ENCODE results near the gene GPR3.

GPR3 gene

GRCh38 chr1:27366113-27366410 lies 26.4 kb upstream of the GPR3 start:
- Histone ChIP-seq H3K36me3 (0 out of 2 replicates have a peak, but pooled peaks cover 3% of the 10 kb centered on the region), H3K9me3 (ENCODE audit: severe bottlenecking) (no peaks in the 10 kb centered on the region), H3K27ac (peak overlapping the region; percentile 88), H3K4me3 (ENCODE audit: low read depth, low read length) (peak overlapping the region; percentile 62), H3K27me3 (ENCODE audit: insufficient read depth, low read depth, severe bottlenecking) (no peaks in the 10 kb centered on the region)
- peak; percentile 93 for DNase-seq
- no peak for TF ChIP-seq CTCF (IDR thresholded peaks at IDR 0.05; ENCODE audit: low read depth, low read length)

DNA sequence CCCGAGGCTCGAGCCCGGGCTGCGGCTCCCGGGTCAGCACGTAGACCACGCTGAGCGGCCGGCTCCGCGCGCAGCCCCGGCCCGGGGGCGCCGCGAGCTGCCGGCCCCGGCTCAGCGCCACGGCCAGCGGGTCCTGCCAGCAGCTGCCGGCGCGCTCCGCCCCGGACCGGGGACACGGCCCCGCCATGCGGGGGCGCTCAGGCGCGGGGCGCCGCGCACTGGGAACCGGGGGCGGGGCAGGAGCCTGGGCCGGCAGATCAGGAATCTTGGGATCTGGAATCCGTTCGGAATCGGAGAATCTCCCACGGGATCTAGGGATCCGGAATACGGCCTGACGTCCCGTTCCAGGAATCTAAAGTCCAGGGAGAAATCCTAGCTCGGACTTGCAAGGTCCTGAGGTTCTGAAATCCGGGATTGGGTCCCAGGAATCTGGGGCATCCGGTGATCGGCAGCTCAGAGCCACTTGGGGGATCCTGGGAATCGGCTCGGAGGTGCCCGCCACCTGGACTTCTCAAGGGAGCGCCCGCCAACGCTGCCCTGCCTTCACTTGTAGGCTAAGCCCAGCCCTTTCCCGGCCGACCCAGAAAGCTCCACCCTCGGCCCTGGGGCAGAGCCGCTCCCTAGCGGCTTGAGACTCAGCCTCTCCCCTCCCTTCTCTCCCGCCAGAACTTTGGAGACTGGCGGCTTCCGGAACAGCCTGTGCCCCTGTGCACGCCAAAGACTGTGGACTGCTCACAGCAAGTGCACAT lies 25.8 kb upstream of the GPR3 start, which contains the start of gene MAP3K6:
Gene MAP3K6, minus strand, starts transcription at position 551 of the 749 bp plus-strand sequence. Its CDS starts 364 bp downstream, at position 187.
- H3K36me3 ChIP-seq, result 0 out of 2 replicates have a peak, but pooled peaks cover 3% of the 10 kb centered on the region
- TF ChIP-seq CTCF (IDR thresholded peaks at IDR 0.05; ENCODE audit: low read depth, low read length), result peak; percentile 40
- H3K27me3 ChIP-seq (ENCODE audit: insufficient read depth, low read depth, severe bottlenecking), result no peaks in the 10 kb centered on the region
- H3K27ac ChIP-seq, result peak within 1 kb of the TSS; percentile 88
- peak within 1 kb of the TSS; percentile 68 for H3K4me3 ChIP-seq (ENCODE audit: low read depth, low read length)
- H3K9me3 ChIP-seq (ENCODE audit: severe bottlenecking), result no peaks in the 10 kb centered on the region
- DNase-seq, result peak; percentile 86

- Histone ChIP-seq H3K27me3 (ENCODE audit: insufficient read depth, low read depth, severe bottlenecking) (no peaks in the 10 kb centered on the region), H3K27ac (peak overlapping the region; percentile 88), H3K9me3 (ENCODE audit: severe bottlenecking) (no peaks in the 10 kb centered on the region), H3K36me3 (0 out of 2 replicates have a peak, but pooled peaks cover 3% of the 10 kb centered on the region), H3K4me3 (ENCODE audit: low read depth, low read length) (peak overlapping the region; percentile 68)
- no peak for TF ChIP-seq CTCF (IDR thresholded peaks at IDR 0.05; ENCODE audit: low read depth, low read length)
- no peak for DNase-seq
These were observed 25.2 kb upstream of the GPR3 start for GRCh38 chr1:27367160-27367650.

GRCh38 chr1:27368869-27369582 lies 23.4 kb upstream of the GPR3 start:
- no peak for TF ChIP-seq CTCF (IDR thresholded peaks at IDR 0.05; ENCODE audit: low read depth, low read length)
- Histone ChIP-seq H3K27ac (no peak overlapping the region), H3K4me3 (ENCODE audit: low read depth, low read length) (no peak overlapping the region), H3K9me3 (ENCODE audit: severe bottlenecking) (no peaks in the 10 kb centered on the region), H3K36me3 (0 out of 2 replicates have a peak, but pooled peaks cover 3% of the 10 kb centered on the region), H3K27me3 (ENCODE audit: insufficient read depth, low read depth, severe bottlenecking) (no peaks in the 10 kb centered on the region)
- DNase-seq, result no peak

DNA sequence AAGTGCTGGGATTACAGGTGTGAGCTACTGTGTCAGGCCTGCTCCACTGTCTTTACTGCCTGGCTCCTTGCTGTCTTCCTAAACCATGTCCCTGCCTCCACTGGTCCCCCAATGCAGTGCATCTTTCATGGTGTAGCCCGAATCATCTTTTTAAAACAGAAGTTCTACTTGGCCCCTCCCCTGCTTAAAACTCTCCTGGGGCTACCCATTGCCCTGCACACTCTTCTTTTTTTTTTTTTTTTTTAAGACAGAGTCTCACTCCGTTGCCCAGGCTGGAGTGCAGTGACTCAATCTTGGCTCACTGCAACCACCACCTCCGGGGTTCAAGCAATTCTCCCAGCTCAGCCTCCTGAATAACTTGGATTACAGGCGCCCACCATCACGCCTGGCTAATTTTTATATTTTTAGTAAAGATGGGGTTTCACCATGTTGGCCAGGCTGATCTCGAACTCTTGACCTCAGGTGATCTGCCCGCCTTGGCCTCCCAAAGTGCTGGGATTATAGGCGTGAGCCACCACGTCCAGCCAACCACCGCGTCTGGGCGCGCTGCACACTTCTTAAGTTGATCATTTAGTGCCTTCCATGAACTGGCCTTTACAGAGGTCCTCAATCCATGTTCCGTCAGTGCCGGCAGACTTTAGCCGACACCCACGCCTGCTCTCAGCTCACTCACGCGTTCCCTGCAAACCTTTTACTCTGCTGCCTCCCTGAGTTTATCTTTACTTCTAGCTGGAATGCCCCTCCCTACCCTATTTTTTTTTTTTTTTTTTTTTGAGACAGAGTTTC lies 20.2 kb upstream of the GPR3 start:
- H3K27me3 ChIP-seq (ENCODE audit: insufficient read depth, low read depth, severe bottlenecking), result no peaks in the 10 kb centered on the region

More for the DNA sequence above, 20.2 kb upstream of the GPR3 start:
- H3K4me3 ChIP-seq (ENCODE audit: low read depth, low read length), result no peak overlapping the region
- TF ChIP-seq CTCF (IDR thresholded peaks at IDR 0.05; ENCODE audit: low read depth, low read length), result no peak
- no peaks in the 10 kb centered on the region for H3K9me3 ChIP-seq (ENCODE audit: severe bottlenecking)
- H3K27ac ChIP-seq, result no peak overlapping the region
- no peak for DNase-seq
- no peaks in the 10 kb centered on the region for H3K36me3 ChIP-seq

All from WERI-Rb-1 (cell line).